Kidney (tissue), 14 donors: Measurements from ENCODE around the gene ILKAP. TPM values are rescaled to one million over a fixed set of nuclear protein-coding genes. Genes with fewer than 3 reads are reported as not detected.

ENCODE experiments used
- DNase-seq, 5 donors: peaks; one replicate each; pipeline ENCODE4 v3.0.0-alpha.2; 2013 to 2020
- FAIRE-seq: peaks from 2 replicates; lab custom pipeline; 2012; peaks lifted over from hg19 to GRCh38; lab: Jason Lieb, UNC
- H3K27ac ChIP-seq, 2 donors: one replicate each; pipeline ENCODE4 v1.7.0; 2013; ENCODE audit warnings: low read depth in 2 of 2, low read length in 2 of 2, inconsistent platforms in 1 of 2
- H3K27me3 ChIP-seq: one replicate; pipeline ENCODE4 v1.7.1; 2013; ENCODE audit warnings: low read length, inconsistent platforms; ENCODE audit not compliant: control insufficient read depth, insufficient read depth
- H3K36me3 ChIP-seq, 3 donors: one replicate each; pipeline versions ENCODE4 v1.7.0 to v1.7.1; 2013; ENCODE audit warnings: low read length in 3 of 3, control low read depth in 1 of 3, inconsistent platforms in 1 of 3; ENCODE audit not compliant: insufficient read depth in 3 of 3, control insufficient read depth in 2 of 3
- H3K4me1 ChIP-seq, 3 donors: one replicate each; pipeline versions ENCODE4 v1.7.0 to v1.7.1; 2013; ENCODE audit warnings: low read length in 3 of 3, inconsistent platforms in 1 of 3, low read depth in 1 of 3; ENCODE audit not compliant: control insufficient read depth in 2 of 3, insufficient read depth in 2 of 3
- H3K4me3 ChIP-seq, 3 donors: one replicate each; pipeline versions ENCODE4 v1.7.0 to v1.8.1; 2013; ENCODE audit warnings: low read length in 3 of 3, control low read depth in 1 of 3, inconsistent platforms in 1 of 3
- H3K9ac ChIP-seq, 3 donors: one replicate each; pipeline versions ENCODE4 v1.7.0 to v1.7.1; 2013; ENCODE audit warnings: low read length in 3 of 3, control low read depth in 1 of 3, inconsistent platforms in 1 of 3
- H3K9me3 ChIP-seq, 3 donors: one replicate each; pipeline versions ENCODE4 v1.7.0 to v1.7.1; 2013; ENCODE audit warnings: low read length in 3 of 3, control low read depth in 1 of 3, inconsistent platforms in 1 of 3; ENCODE audit not compliant: control insufficient read depth in 2 of 3, insufficient read depth in 1 of 3
- intact Hi-C: fragments of 100-400 bp; cut with DNase I; formaldehyde crosslinking; loops from one replicate; pipeline ENCODE4 v1.11.1; 2022
- polyA plus RNA-seq: library from polyadenylated mRNA; stranded (reverse); fragments of 350-450 nt; fragmentation: Illumina TruSeq; extraction: RNeasy Lipid Tissue Mini Kit (QIAGEN cat#74804); gene quantifications from one replicate; pipeline ENCODE4 v1.2.3, GENCODE V29; 2014; ENCODE audit warnings: low read depth, low replicate concordance; ENCODE audit not compliant: insufficient read depth
- total RNA-seq: library from RNA; stranded (reverse); fragmentation: NEBNext Ultra II Directional; extraction: Animal tissue kit (Norgen Biotek cat#: 25700); gene quantifications from one replicate; pipeline ENCODE4 v1.2.1, GENCODE V29; 2021
- TF ChIP-seq, protein P1 (sequence below): IDR thresholded peaks from 3 replicates; pipeline ENCODE4 v1.5.1; 2012; ENCODE audit warnings: mild to moderate bottlenecking, moderate library complexity, borderline replicate concordance; ENCODE audit not compliant: insufficient read depth; ENCODE audit errors: extremely low read depth
- donor health status: control.
- donor health status: control.
- donor health status: control.
- donor health status: control.
- donor health status: control.
- donor health status: DM: yes; HTN: yes; CAD: no.
- donor health status: Normal renal cell carcinoma (clear cell type).

The ILKAP gene
- total and polyA plus RNA-seq, 2 donors from 2014 or later, result 38.4 to 47.7 TPM

DNA sequence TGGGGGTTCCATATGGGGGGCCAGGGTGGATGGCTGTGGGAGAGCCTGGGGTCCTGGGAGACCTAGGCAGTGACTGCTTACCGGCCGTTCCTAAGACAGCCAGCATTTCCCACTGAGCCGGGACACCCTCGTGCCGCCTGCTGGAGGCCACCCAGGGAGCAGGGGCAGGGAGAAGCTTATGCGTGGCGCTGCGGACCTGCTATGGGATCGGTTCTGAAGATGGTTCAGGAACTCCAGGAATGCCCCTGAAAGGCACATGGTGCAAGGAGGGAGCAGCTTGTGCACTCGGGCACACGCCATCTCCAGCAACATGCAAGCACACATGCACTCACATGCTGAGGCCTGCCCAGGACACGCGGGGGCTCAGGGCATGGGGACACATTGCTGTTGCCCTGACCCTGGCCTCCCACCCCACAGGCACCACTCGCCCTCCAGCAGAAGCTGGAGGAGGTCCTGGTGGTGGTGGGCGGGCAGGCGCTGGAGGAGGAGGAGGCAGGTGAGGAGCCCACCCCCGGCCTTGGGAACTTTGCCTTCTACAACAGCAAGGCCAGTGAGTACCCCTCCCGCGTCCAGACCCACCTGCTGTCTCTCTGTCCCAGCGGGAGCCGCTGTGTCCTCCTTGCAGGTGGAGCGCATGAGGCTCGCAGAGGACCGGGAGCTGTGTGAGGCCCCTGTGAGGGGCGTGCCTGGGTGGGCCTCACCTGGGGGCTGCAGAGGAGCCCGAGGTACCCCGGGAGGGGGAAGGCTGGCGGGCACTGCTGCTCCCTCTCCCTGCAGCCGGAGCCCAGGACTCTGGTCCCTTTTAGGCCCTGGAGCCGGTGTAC lies 60.9 kb downstream of the ILKAP start:
- intact Hi-C loops, result no loop called here
- H3K27ac ChIP-seq, result no peak overlapping the region
- DNase-seq, result no peak

DNA sequence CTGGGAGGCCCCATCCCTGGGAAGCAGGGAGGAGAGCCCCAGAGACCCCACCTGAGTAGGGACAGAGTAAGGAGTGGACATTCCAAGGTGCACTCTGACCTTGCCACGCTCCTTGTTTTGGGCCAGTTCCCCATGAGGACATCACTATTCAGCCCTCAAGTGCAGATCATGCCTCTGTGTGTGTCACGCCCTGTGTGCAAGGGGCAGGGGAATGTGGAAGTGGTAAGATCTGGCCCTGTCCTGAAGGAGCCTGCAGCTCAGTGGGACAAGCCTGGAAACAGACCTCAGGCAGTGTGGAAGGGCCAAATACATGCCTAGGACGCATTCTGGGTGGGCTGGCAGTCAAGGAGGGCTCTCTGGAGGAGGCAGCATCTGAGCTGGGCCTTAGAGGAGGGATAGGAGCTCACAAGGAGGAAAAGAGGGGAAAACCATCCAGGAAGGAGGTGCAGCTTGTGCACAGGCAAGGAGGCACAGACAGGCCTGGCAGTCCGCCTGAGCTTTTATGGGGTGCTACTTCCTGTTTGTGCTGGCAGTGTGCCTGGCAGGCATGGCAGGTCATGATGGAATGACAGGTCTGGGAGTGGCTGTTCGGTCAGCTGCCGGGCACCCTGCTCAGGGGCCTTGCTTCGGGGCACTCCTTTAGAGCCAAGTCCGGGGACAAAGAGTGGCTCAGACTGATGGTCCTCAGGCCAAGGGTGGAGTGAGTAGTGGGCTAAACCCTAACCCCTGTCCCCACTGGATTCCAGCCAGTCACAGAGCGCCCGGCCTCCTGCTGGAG lies 61.8 kb downstream of the ILKAP start:
- H3K9ac ChIP-seq, result no peak overlapping the region
- H3K4me3 ChIP-seq, result no peak overlapping the region
- H3K27me3 ChIP-seq, result no peaks in the 10 kb centered on the region
- intact Hi-C loops, result no loop called here
- H3K9me3 ChIP-seq, result no peaks in the 10 kb centered on the region
- FAIRE-seq (no peak), DNase-seq (peak in 2 of 5 donors; percentile 67 to 91)
- H3K36me3 ChIP-seq, result no peaks in the 10 kb centered on the region
- peaks cover 0 to 4% (median 0%) of the 10 kb centered on the region in 3 donors for H3K4me1 ChIP-seq
- no peak overlapping the region for H3K27ac ChIP-seq
- TF ChIP-seq, protein P1, sequence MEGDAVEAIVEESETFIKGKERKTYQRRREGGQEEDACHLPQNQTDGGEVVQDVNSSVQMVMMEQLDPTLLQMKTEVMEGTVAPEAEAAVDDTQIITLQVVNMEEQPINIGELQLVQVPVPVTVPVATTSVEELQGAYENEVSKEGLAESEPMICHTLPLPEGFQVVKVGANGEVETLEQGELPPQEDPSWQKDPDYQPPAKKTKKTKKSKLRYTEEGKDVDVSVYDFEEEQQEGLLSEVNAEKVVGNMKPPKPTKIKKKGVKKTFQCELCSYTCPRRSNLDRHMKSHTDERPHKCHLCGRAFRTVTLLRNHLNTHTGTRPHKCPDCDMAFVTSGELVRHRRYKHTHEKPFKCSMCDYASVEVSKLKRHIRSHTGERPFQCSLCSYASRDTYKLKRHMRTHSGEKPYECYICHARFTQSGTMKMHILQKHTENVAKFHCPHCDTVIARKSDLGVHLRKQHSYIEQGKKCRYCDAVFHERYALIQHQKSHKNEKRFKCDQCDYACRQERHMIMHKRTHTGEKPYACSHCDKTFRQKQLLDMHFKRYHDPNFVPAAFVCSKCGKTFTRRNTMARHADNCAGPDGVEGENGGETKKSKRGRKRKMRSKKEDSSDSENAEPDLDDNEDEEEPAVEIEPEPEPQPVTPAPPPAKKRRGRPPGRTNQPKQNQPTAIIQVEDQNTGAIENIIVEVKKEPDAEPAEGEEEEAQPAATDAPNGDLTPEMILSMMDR, result no peak

More for the DNA sequence above, 60.9 kb downstream of the ILKAP start:
- Histone ChIP-seq H3K27me3 (no peaks in the 10 kb centered on the region), H3K9me3 (no peaks in the 10 kb centered on the region), H3K4me3 (no peak overlapping the region), H3K4me1 (peaks cover 0 to 4% (median 0%) of the 10 kb centered on the region in 3 donors), H3K9ac (no peak overlapping the region), H3K36me3 (no peaks in the 10 kb centered on the region)
- no peak for FAIRE-seq
- TF ChIP-seq, protein P1, result no peak

DNA sequence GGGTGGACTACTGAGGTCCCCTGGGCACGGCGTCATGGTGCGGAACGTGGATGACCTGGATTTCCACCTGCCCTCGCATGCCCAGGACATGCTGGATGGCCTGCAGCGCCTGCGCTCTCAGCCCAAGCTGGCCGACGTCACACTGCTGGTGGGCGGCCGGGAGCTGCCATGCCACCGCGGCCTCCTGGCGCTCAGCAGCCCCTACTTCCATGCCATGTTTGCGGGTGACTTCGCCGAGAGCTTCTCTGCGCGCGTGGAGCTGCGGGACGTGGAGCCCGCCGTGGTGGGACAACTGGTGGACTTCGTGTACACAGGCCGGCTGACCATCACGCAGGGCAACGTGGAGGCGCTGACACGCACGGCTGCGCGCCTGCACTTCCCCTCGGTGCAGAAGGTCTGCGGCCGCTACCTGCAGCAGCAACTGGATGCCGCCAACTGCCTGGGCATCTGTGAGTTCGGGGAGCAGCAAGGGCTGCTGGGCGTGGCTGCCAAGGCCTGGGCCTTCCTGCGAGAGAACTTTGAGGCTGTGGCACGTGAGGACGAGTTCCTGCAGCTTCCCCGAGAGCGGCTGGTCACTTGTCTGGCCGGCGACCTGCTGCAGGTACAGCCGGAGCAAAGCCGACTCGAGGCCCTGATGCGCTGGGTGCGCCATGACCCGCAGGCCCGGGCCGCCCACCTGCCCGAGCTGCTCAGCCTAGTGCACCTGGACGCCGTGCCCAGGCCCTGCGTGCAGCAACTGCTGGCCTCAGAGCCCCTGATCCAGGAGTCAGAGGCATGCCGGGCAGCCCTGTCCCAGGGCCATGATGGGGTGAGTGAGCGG lies 62.6 kb downstream of the ILKAP start:
- intact Hi-C loops, result no loop called here
- no peak overlapping the region for H3K4me3 ChIP-seq
- H3K9ac ChIP-seq, result no peak overlapping the region
- DNase-seq (no peak), FAIRE-seq (no peak)
- H3K4me1 ChIP-seq, result peaks cover 0 to 4% (median 0%) of the 10 kb centered on the region in 3 donors
- no peak overlapping the region for H3K27ac ChIP-seq
- H3K27me3 ChIP-seq, result no peaks in the 10 kb centered on the region
- H3K36me3 ChIP-seq, result no peaks in the 10 kb centered on the region
- H3K9me3 ChIP-seq, result no peaks in the 10 kb centered on the region
- TF ChIP-seq, protein P1, result no peak
